CD4-positive, alpha-beta memory T cell (primary cell): ENCODE measurements around the gene ZC3H4. TPM values are rescaled to one million over a fixed set of nuclear protein-coding genes. Genes with fewer than 3 reads are reported as not detected.
A peak's percentile ranks its signal among the peaks of the same experiment; 100 is the strongest.

Experiments used
- CTCF ChIA-PET: fragments of 350-600 bp; sonication (Branson Sonifier 250); formaldehyde crosslinking; loops from one replicate; lab custom pipeline; 2021; ENCODE audit warnings: inconsistent platforms; ENCODE audit not compliant: partially characterized antibody; lab: Charles Lee
- POLR2A ChIA-PET: fragments of 350-600 bp; sonication (Branson Sonifier 250); formaldehyde crosslinking; loops from one replicate; lab custom pipeline; 2021; ENCODE audit not compliant: partially characterized antibody; lab: Charles Lee
- DNase-seq, 5 donors: peaks; one replicate each; pipeline versions ENCODE4 v3.0.0 to v3.0.0-alpha.2; 2020 to 2022; ENCODE audit warnings: mixed read lengths in 1 of 5
- H3K27ac ChIP-seq: one replicate; pipeline ENCODE4 v1.7.0; 2013; ENCODE audit warnings: low read depth, low read length
- H3K27me3 ChIP-seq: 2 replicates; pipeline ENCODE4 v1.7.0; 2013; ENCODE audit warnings: mild to moderate bottlenecking, low read length, moderate library complexity; ENCODE audit not compliant: insufficient read depth
- H3K36me3 ChIP-seq: 2 replicates; pipeline ENCODE4 v1.7.0; 2013; ENCODE audit warnings: mild to moderate bottlenecking, low read length, moderate library complexity; ENCODE audit not compliant: insufficient read depth
- H3K4me1 ChIP-seq: 2 replicates; pipeline ENCODE4 v1.7.0; 2013; ENCODE audit warnings: mild to moderate bottlenecking, low read length, moderate library complexity; ENCODE audit not compliant: insufficient read depth
- H3K4me3 ChIP-seq, 2 donors: one replicate each; pipeline ENCODE4 v1.7.0; 2013; ENCODE audit warnings: low read length in 2 of 2, mild to moderate bottlenecking in 1 of 2
- H3K9me3 ChIP-seq, 2 donors: one replicate each; pipeline ENCODE4 v1.7.0; 2013; ENCODE audit warnings: low read length in 2 of 2, control low read depth in 1 of 2; ENCODE audit not compliant: control insufficient read depth in 1 of 2
- H3K27ac Mint-ChIP-seq, 7 donors: one replicate each; pipeline ENCODE4 v1.8.0; 2020 to 2021; ENCODE audit warnings: mixed read lengths in 7 of 7, mild to moderate bottlenecking in 6 of 7, inconsistent platforms in 3 of 7, moderate library complexity in 3 of 7
- H3K27me3 Mint-ChIP-seq, 2 donors: one replicate each; pipeline ENCODE4 v1.8.0; 2020 to 2021; ENCODE audit warnings: mixed read lengths in 2 of 2
- H3K36me3 Mint-ChIP-seq, 2 donors: one replicate each; pipeline ENCODE4 v1.8.0; 2020 to 2021; ENCODE audit warnings: mixed read lengths in 2 of 2, inconsistent platforms in 1 of 2, mild to moderate bottlenecking in 1 of 2
- H3K4me1 Mint-ChIP-seq, 4 donors: one replicate each; pipeline ENCODE4 v1.8.0; 2020 to 2021; ENCODE audit warnings: mixed read lengths in 4 of 4, mild to moderate bottlenecking in 1 of 4
- H3K4me3 Mint-ChIP-seq, 8 donors: one replicate each; pipeline ENCODE4 v1.8.0; 2020 to 2021; ENCODE audit warnings: mixed read lengths in 8 of 8, mild to moderate bottlenecking in 7 of 8, moderate library complexity in 6 of 8, inconsistent platforms in 3 of 8
- H3K9me3 Mint-ChIP-seq, 8 donors: one replicate each; pipeline ENCODE4 v1.8.0; 2020 to 2021; ENCODE audit warnings: mixed read lengths in 8 of 8, mild to moderate bottlenecking in 5 of 8, inconsistent platforms in 3 of 8, moderate library complexity in 1 of 8
- intact Hi-C: fragments of 100-400 bp; cut with micrococcal nuclease; formaldehyde crosslinking; loops from one replicate; pipeline ENCODE4 v1.15.1; 2023
- polyA plus RNA-seq, 2 donors: library from polyadenylated mRNA; unstranded; fragments of 300-500 nt; fragmentation: Illumina TruSeq; gene quantifications; one replicate each; pipeline ENCODE4 v1.2.3, GENCODE V29; 2021
- total RNA-seq, 2 experiments: library from RNA; stranded (reverse); gene quantifications; one replicate each; pipeline ENCODE4 v1.2.3, GENCODE V29; 2021

ZC3H4 gene
- total and polyA plus RNA-seq, 4 experiments from 2014 or later: 0.33 to 75.7 (median 39.1) TPM

- peak overlapping the region; percentile 73 for H3K27ac ChIP-seq
- intact Hi-C loops: loop anchor here (1.0 to 2.0 kb wide), 4 partner anchors 17 to 385 kb away; partner anchors contain the start of genes NAPA and ZC3H4
- Mint-ChIP-seq H3K27ac (peak overlapping the region in 6 of 7 donors; percentile 93 to 99 (median 98)), H3K9me3 (peaks cover 0 to 5% (median 0%) of the 10 kb centered on the region in 8 donors), H3K4me3 (peak overlapping the region; percentile 97 to 100 (median 100)), H3K36me3 (peaks cover 5 to 21% of the 10 kb centered on the region in 2 donors), H3K4me1 (peaks cover 33 to 54% (median 43%) of the 10 kb centered on the region in 4 donors), H3K27me3 (no peaks in the 10 kb centered on the region)
- ChIA-PET POLR2A (interaction anchor here (0.6 to 4.0 kb wide), 14 partner anchors 13 to 144 kb away, joined by 3 to 48 read pairs (median 6); partner anchors contain the start of genes CCDC9, INAFM1 and ZC3H4), CTCF (interaction anchor here (0.6 to 17.5 kb wide), 8 partner anchors 16 to 117 kb away, joined by 4 to 199 read pairs (median 15); partner anchors contain the start of gene ZC3H4)
- no peak for DNase-seq
- H3K36me3 ChIP-seq: no peaks in the 10 kb centered on the region
- H3K27me3 ChIP-seq: no peaks in the 10 kb centered on the region
- peaks cover 38% of the 10 kb centered on the region for H3K4me1 ChIP-seq
- no peaks in the 10 kb centered on the region for H3K9me3 ChIP-seq
- peak overlapping the region in 1 of 2 donors; percentile 82 for H3K4me3 ChIP-seq
Measured at GRCh38 chr19:47130120-47130588, 16.6 kb upstream of the ZC3H4 start.

DNA sequence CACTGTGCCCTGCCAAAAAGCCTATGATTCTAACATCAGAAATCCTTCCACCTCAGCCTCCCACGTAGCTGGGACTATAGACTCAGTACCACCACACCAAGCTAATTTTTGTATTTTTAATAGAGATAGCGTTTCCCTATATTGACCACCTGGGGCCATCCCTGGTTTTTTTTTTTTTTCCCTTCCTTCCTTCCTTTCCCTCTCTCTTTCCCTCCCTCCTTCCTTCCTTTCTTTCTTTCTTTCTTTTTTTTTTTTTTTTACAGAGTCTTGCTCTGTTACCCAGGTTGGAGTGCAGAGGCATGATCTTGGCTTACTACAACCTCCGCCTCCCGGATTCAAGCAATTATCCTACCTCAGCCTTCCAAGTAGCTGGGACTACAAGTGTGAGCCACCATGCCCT, 16.0 kb upstream of the ZC3H4 start:
- CTCF ChIA-PET: interaction anchor here (0.6 to 17.5 kb wide), 2 partner anchors 82 to 118 kb away, joined by 5 to 199 read pairs; no protein-coding TSS in a partner anchor
- no peaks in the 10 kb centered on the region for H3K27me3 Mint-ChIP-seq

DNA sequence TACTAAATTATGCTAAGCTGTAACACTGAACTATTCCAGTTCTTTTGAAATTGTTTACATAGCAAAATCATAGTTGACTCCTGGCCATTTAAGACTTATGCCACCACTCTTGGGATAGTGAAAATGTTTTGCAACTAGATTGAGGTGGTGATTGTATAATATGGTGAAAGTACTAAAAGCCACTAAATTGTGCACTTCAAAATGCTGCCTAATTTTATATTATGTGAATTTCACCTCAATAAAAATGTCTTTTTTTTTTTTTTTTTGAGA, 12.0 kb upstream of the ZC3H4 start:
- peaks cover 6 to 11% (median 10%) of the 10 kb centered on the region in 4 donors for H3K4me1 Mint-ChIP-seq

More for the DNA sequence above, 16.0 kb upstream of the ZC3H4 start:
- H3K27me3 ChIP-seq: no peaks in the 10 kb centered on the region
- intact Hi-C loops: no loop called here
- no peaks in the 10 kb centered on the region for H3K9me3 ChIP-seq
- peaks cover 4 to 21% of the 10 kb centered on the region in 2 donors for H3K36me3 Mint-ChIP-seq
- peaks cover 0 to 5% (median 0%) of the 10 kb centered on the region in 8 donors for H3K9me3 Mint-ChIP-seq
- peaks cover 28 to 51% (median 42%) of the 10 kb centered on the region in 4 donors for H3K4me1 Mint-ChIP-seq
- H3K4me3 ChIP-seq: no peak overlapping the region
- peak overlapping the region in 1 of 7 donors; percentile 93 for H3K27ac Mint-ChIP-seq
- no peaks in the 10 kb centered on the region for H3K36me3 ChIP-seq
- peak overlapping the region in 3 of 8 donors; percentile 9 to 67 (median 35) for H3K4me3 Mint-ChIP-seq
- no peak overlapping the region for H3K27ac ChIP-seq
- POLR2A ChIA-PET: interaction anchor here (0.6 to 4.0 kb wide), 5 partner anchors 17 to 99 kb away, joined by 3 to 48 read pairs (median 5); partner anchors contain the start of gene ZC3H4
- peaks cover 32% of the 10 kb centered on the region for H3K4me1 ChIP-seq
- no peak for DNase-seq

DNA sequence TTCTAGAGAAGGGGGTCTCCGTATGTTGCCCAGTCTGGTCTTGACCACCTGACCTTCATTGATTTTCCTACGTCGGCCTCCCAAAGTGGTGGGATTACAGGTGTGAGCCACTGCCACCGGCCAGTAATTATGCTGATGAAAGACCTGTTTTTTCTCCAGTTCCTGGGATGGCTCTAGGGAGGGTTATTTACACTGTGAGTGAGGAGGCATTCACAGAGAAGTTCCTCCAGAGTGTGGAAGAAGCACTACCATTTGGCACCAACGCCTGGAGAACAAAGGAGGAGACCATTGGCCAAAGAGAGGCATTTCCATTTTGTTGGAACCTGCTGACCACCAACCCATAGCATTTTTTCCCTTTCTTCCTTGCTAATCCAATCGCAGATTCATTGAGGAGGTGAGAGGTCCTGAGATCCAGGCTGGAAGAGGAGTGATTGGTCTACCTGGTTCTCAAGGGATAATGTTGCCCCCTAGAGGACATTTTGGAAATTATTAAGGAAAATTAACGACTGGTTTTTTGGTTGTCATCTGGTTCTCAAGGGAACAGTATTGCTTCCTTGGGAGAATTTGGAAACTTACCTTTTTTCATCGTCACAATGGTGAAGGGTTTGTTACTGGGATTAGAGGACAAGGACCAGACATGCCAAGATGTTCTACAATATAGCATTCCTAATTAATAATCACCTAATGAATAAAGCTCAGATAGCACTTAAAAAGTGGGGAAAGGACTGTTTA, 11.5 kb upstream of the ZC3H4 start:
- no peak overlapping the region for H3K4me3 Mint-ChIP-seq
- no peaks in the 10 kb centered on the region for H3K27me3 Mint-ChIP-seq
- ChIA-PET POLR2A (interaction anchor here (0.7 to 2.9 kb wide), 8 partner anchors 12 to 268 kb away, joined by 3 to 18 read pairs (median 4); partner anchors contain the start of gene ZC3H4), CTCF (interaction anchor here (0.6 to 17.5 kb wide), 27 partner anchors 9 to 371 kb away, joined by 3 to 199 read pairs (median 4); partner anchors contain the start of gene ZC3H4)
- peak overlapping the region in 4 of 7 donors; percentile 30 to 77 (median 42) for H3K27ac Mint-ChIP-seq
- Histone ChIP-seq H3K36me3 (no peaks in the 10 kb centered on the region), H3K9me3 (no peaks in the 10 kb centered on the region), H3K27ac (no peak overlapping the region), H3K4me3 (no peak overlapping the region), H3K4me1 (no peaks in the 10 kb centered on the region), H3K27me3 (no peaks in the 10 kb centered on the region)
- no peaks in the 10 kb centered on the region for H3K36me3 Mint-ChIP-seq
- H3K9me3 Mint-ChIP-seq: no peaks in the 10 kb centered on the region
- intact Hi-C loops: loop anchor here (1.0 kb wide), 2 partner anchors 46 to 90 kb away; no protein-coding TSS in a partner anchor
- peaks cover 3 to 6% (median 6%) of the 10 kb centered on the region in 4 donors for H3K4me1 Mint-ChIP-seq
- peak in 4 of 5 donors; percentile 54 to 63 (median 60) for DNase-seq

More for the DNA sequence above, 12.0 kb upstream of the ZC3H4 start:
- ChIA-PET POLR2A (interaction anchor here (0.7 to 1.3 kb wide), 8 partner anchors 13 to 269 kb away, joined by 3 to 16 read pairs (median 4); partner anchors contain the start of gene ZC3H4), CTCF (interaction anchor here (0.6 to 17.5 kb wide), 24 partner anchors 9 to 372 kb away, joined by 3 to 199 read pairs (median 4); partner anchors contain the start of gene ZC3H4)
- no peaks in the 10 kb centered on the region for H3K9me3 ChIP-seq
- H3K4me3 Mint-ChIP-seq: no peak overlapping the region
- H3K27me3 ChIP-seq: no peaks in the 10 kb centered on the region
- peaks cover 0 to under 1% of the 10 kb centered on the region in 2 donors for H3K36me3 Mint-ChIP-seq
- no peaks in the 10 kb centered on the region for H3K27me3 Mint-ChIP-seq
- H3K36me3 ChIP-seq: no peaks in the 10 kb centered on the region
- H3K27ac Mint-ChIP-seq: no peak overlapping the region
- no peak for DNase-seq
- H3K27ac ChIP-seq: no peak overlapping the region
- H3K9me3 Mint-ChIP-seq: peaks cover 0 to 3% (median 0%) of the 10 kb centered on the region in 8 donors
- H3K4me1 ChIP-seq: no peaks in the 10 kb centered on the region
- intact Hi-C loops: loop anchor here (1.0 kb wide), 2 partner anchors 46 to 90 kb away; no protein-coding TSS in a partner anchor
- no peak overlapping the region for H3K4me3 ChIP-seq

DNA sequence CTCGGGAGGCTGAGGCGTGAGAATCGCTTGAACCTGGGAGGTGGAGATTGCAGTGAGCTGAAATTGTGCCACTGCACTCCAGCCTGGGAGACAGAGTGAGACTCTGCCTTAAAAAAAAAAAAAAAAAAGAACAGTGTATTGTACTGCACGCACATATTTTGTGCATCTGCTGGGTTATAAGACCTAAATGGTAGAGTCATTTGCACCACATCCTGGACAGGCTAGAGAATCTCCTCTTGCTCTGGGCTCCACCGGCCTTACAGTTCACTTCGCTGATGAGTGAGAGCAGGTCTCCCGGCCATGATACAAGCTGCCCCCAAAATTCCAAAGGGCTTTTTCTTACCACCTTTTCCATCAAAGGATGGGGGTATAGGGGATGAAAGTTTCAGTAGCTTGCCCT, 9.8 kb upstream of the ZC3H4 start:
- no peaks in the 10 kb centered on the region for H3K27me3 Mint-ChIP-seq
- POLR2A ChIA-PET: interaction anchor here (0.6 to 2.9 kb wide), 5 partner anchors 11 to 267 kb away, joined by 3 to 18 read pairs (median 5); partner anchors contain the start of gene ZC3H4
- Histone ChIP-seq H3K36me3 (no peaks in the 10 kb centered on the region), H3K4me3 (no peak overlapping the region), H3K27ac (no peak overlapping the region), H3K4me1 (no peaks in the 10 kb centered on the region), H3K9me3 (no peaks in the 10 kb centered on the region), H3K27me3 (no peaks in the 10 kb centered on the region)
- intact Hi-C loops: no loop called here
- DNase-seq: no peak
- no peak overlapping the region for H3K27ac Mint-ChIP-seq
- no peaks in the 10 kb centered on the region for H3K36me3 Mint-ChIP-seq
- H3K9me3 Mint-ChIP-seq: no peaks in the 10 kb centered on the region
- CTCF ChIA-PET: interaction anchor here (0.6 to 6.4 kb wide), 14 partner anchors 7 to 110 kb away, joined by 3 to 108 read pairs (median 4); partner anchors contain the start of gene ZC3H4
- peaks cover 3 to 6% (median 6%) of the 10 kb centered on the region in 4 donors for H3K4me1 Mint-ChIP-seq
- H3K4me3 Mint-ChIP-seq: no peak overlapping the region

GRCh38 chr19:47122359-47123335, 9.1 kb upstream of the ZC3H4 start:
- Histone ChIP-seq H3K4me3 (no peak overlapping the region), H3K36me3 (no peaks in the 10 kb centered on the region), H3K9me3 (no peaks in the 10 kb centered on the region), H3K27ac (no peak overlapping the region), H3K27me3 (no peaks in the 10 kb centered on the region), H3K4me1 (no peaks in the 10 kb centered on the region)
- Mint-ChIP-seq H3K4me3 (no peak overlapping the region), H3K27ac (no peak overlapping the region), H3K27me3 (no peaks in the 10 kb centered on the region), H3K36me3 (no peaks in the 10 kb centered on the region), H3K9me3 (no peaks in the 10 kb centered on the region), H3K4me1 (peaks cover 3 to 6% (median 6%) of the 10 kb centered on the region in 4 donors)
- DNase-seq: no peak
- POLR2A ChIA-PET: interaction anchor here (1.3 to 2.9 kb wide), 2 partner anchors 10 to 267 kb away, joined by 3 to 18 read pairs; partner anchors contain the start of gene ZC3H4
- CTCF ChIA-PET: interaction anchor here (0.6 to 6.4 kb wide), 9 partner anchors 9 to 109 kb away, joined by 3 to 108 read pairs (median 4); partner anchors contain the start of gene ZC3H4
- intact Hi-C loops: no loop called here
